RWPE1 (cell line): ENCODE measurements around the gene TMEM53.

ENCODE experiments used
- CTCF ChIA-PET: fragments of 350-600 bp; sonication (Branson Sonifier 250); formaldehyde crosslinking; extraction: SDS; loops from one replicate; lab custom pipeline; 2021; lab: Yijun Ruan, JAX
- POLR2A ChIA-PET: fragments of 400-600 bp; formaldehyde crosslinking; extraction: SDS; loops from one replicate; lab custom pipeline; 2020; ENCODE audit warnings: antibody characterized with exemption; ENCODE audit not compliant: low non-redundant PET; lab: Yijun Ruan, JAX
- DNase-seq: peaks from one replicate; pipeline ENCODE4 v3.0.0; 2012; ENCODE audit warnings: low spot score
- H3K27ac ChIP-seq: fragments of 450-650 bp; 2 replicates; pipeline ENCODE4 v1.5.1; 2017
- TF ChIP-seq, protein P1 (sequence below): fragments of 450-650 bp; conservative IDR thresholded peaks from 2 replicates; pipeline ENCODE4 v1.5.1; 2017; ENCODE audit warnings: low read depth, mild to moderate bottlenecking

Gene TMEM53

DNA sequence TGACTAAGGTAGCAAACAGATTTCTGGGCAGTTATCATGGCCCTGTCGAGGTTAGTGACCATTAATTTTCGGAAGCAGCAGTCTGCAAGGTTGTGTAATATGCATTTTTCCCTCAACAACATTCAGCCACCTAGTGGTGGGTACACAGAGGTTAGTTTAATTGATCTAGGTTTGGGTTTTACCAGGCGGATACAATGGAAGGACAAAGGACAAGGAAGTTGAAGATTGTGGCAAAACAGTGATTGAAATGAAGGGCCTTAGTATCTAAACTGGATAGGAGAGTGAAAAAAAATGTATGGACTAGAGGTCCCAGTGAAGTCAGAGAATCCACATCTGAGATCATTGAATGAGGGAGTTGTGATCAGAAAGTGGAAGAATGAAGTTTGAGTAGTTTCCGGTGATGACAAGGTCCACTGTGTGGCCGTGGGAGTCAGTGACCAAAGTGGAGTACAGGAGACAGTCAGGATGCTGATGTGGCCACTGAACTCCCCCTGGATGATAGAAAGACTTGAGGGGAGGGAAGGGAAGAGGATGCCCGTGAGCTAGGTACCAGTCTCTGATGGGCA is 3.0 kb upstream of the TMEM53 start:
- TF ChIP-seq, protein P1, sequence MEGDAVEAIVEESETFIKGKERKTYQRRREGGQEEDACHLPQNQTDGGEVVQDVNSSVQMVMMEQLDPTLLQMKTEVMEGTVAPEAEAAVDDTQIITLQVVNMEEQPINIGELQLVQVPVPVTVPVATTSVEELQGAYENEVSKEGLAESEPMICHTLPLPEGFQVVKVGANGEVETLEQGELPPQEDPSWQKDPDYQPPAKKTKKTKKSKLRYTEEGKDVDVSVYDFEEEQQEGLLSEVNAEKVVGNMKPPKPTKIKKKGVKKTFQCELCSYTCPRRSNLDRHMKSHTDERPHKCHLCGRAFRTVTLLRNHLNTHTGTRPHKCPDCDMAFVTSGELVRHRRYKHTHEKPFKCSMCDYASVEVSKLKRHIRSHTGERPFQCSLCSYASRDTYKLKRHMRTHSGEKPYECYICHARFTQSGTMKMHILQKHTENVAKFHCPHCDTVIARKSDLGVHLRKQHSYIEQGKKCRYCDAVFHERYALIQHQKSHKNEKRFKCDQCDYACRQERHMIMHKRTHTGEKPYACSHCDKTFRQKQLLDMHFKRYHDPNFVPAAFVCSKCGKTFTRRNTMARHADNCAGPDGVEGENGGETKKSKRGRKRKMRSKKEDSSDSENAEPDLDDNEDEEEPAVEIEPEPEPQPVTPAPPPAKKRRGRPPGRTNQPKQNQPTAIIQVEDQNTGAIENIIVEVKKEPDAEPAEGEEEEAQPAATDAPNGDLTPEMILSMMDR: peak; percentile 44
- DNase-seq: peak; percentile 47
- ChIA-PET POLR2A (no interaction called here), CTCF (interaction anchor here (1.1 kb wide), 1 partner anchor 36 kb away, joined by 5 read pairs; no protein-coding TSS in a partner anchor)
- H3K27ac ChIP-seq: no peak overlapping the region

GRCh38 chr1:44676484-44677200 is 2.4 kb upstream of the TMEM53 start:
- ChIA-PET CTCF (interaction anchor here (0.6 kb wide), 1 partner anchor 624 kb away, joined by 3 read pairs; no protein-coding TSS in a partner anchor), POLR2A (no interaction called here)
- no peak overlapping the region for H3K27ac ChIP-seq
- TF ChIP-seq, protein P1: no peak
- no peak for DNase-seq

DNA sequence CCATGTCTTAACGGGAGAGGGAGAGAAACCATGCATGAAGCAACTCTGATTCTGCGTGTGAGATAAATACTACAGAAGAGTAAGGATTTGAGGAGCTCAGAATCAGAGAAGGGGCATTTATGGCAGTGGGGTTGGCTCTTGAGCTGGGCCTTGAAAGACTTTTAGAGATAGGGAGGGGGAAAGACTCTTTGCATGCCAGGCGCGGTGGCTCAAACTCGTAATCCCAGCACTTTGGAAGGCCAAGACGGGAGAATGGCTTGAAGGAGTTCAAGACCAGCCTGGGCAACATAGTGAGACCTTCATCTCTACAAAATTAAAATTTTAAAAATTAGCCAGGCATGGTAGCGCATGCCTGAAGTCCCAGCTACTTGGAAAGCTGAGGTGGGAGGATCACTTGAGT is 905 bp upstream of the TMEM53 start:
- TF ChIP-seq, protein P1: no peak
- DNase-seq: no peak
- CTCF ChIA-PET: interaction anchor here (0.5 kb wide), 1 partner anchor 56 kb away, joined by 3 read pairs; no protein-coding TSS in a partner anchor
- H3K27ac ChIP-seq: no peak overlapping the region
- POLR2A ChIA-PET: interaction anchor here (0.6 kb wide), 1 partner anchor 13 kb away, joined by 3 read pairs; no protein-coding TSS in a partner anchor

DNA sequence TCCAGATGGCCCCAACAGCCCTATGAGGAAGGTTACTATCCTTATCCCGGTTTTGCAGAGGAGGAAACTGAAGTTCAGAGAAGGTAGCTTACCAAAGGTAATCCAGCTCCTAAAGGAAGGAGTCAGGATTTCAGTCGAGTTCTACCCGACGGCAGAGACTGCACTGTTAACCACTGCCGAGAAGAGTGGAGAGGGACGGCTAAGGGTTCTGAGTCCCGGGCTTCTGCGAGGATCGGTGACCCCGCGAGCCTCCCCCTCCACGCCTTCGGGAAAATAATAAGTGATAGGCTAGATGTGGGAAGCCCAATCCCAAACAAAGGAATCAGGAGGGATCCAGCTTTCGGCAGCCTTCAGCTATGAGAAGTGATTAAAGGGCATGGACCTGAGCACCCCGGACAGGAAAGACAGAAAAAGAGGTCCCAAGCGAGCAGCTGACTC is 587 bp downstream of the TMEM53 start:
- peak overlapping the region; percentile 93 for H3K27ac ChIP-seq
- CTCF ChIA-PET: interaction anchor here (0.6 to 0.8 kb wide), 2 partner anchors 21 to 638 kb away, joined by 3 to 4 read pairs; no protein-coding TSS in a partner anchor
- DNase-seq: no peak
- TF ChIP-seq, protein P1: no peak
- POLR2A ChIA-PET: interaction anchor here (0.5 to 0.6 kb wide), 4 partner anchors 9 to 146 kb away, joined by 3 to 6 read pairs (median 3); no protein-coding TSS in a partner anchor

DNA sequence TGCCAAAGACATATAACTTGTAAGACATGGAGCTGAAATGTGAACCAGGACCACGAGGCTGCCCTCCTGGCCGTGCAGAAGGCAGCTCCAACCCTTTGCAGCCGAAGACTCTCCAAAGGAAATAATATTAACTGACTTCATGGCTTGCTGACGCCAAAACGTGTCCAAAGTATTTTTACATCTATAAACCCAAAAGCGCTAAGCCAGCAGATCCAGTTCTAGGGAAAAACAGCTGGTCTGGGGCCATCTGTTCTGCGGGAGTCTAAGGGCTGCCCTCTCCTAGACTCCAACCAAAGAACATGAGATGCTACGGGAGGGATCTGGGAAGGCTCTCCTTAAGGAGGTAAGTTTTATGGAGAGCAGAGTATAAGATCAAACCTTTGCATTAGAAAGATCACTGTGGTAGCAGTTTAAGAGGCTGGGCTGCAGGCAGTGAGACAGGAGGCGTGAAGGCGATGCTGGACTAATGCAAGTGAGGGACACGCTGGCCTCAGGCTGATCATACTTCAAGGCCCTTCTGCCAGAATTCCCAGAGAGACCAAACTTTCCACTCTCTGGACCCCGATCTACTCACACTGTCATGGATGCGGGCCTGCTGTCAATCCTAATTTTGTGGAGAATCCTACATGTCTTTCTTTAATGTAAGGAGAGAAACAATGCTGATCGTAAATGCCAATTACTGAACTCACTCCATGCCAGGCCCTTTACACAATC is 1.2 kb downstream of the TMEM53 start:
- TF ChIP-seq, protein P1: no peak
- CTCF ChIA-PET: no interaction called here
- peak overlapping the region; percentile 93 for H3K27ac ChIP-seq
- POLR2A ChIA-PET: interaction anchor here (0.6 kb wide), 1 partner anchor 8 kb away, joined by 3 read pairs; no protein-coding TSS in a partner anchor
- no peak for DNase-seq
